PC-3 (cell line): Measurements from ENCODE around the gene RAPGEF4. TPM values are rescaled to one million over a fixed set of nuclear protein-coding genes. Genes with fewer than 3 reads are reported as not detected.
A peak's percentile ranks its signal among the peaks of the same experiment; 100 is the strongest.

ENCODE experiments used
- ATAC-seq: fragments of 200-7000 bp; cut with Tn5 transposase; 2 replicates; pipeline ENCODE4 v1.9.1; 2020; ENCODE audit warnings: mild to moderate bottlenecking, moderate library complexity
- BruUV-seq: library from RNA; stranded (reverse); fragments of 400-500 nt; replicated peaks from 2 replicates; lab custom pipeline; 2021; lab: Mats Ljungman, UMichigan
- CTCF ChIA-PET: fragments of 300-600 bp; sonication (Branson Sonifier 250); formaldehyde crosslinking; loops from one replicate; lab custom pipeline; 2022; ENCODE audit warnings: antibody characterized with exemption; lab: Charles Lee
- POLR2A ChIA-PET: fragments of 300-600 bp; sonication (Branson Sonifier 250); formaldehyde crosslinking; loops from one replicate; lab custom pipeline; 2022; ENCODE audit warnings: antibody characterized with exemption; ENCODE audit not compliant: unreplicated experiment; lab: Charles Lee
- DNase-seq: peaks from one replicate; pipeline ENCODE4 v3.0.0-alpha.2; 2015
- H2AFZ ChIP-seq: fragments of 300-600 bp; sonication (generic); 2 replicates; pipeline ENCODE4 v1.6.0; 2016; ENCODE audit warnings: antibody characterized with exemption, low read length
- H3F3A ChIP-seq: fragments of 300-600 bp; sonication (generic); one replicate; pipeline ENCODE4 v1.6.0; 2017; ENCODE audit warnings: antibody characterized with exemption, low read length, control low read depth, mild to moderate bottlenecking; ENCODE audit not compliant: unreplicated experiment
- H3K27ac ChIP-seq: fragments of 300-600 bp; sonication (generic); 2 replicates; pipeline ENCODE4 v1.5.1; 2016; ENCODE audit warnings: mild to moderate bottlenecking, low read length
- H3K27me3 ChIP-seq: fragments of 300-600 bp; sonication (generic); 2 replicates; pipeline ENCODE4 v1.6.1; 2016; ENCODE audit warnings: low read length, mixed read lengths
- H3K36me3 ChIP-seq: fragments of 300-600 bp; sonication (generic); 2 replicates; pipeline ENCODE4 v1.6.1; 2016; ENCODE audit warnings: low read depth, mixed run types, low read length, mixed read lengths
- H3K4me1 ChIP-seq: fragments of 300-600 bp; sonication (generic); 2 replicates; pipeline ENCODE4 v1.5.1; 2016; ENCODE audit warnings: low read length; ENCODE audit not compliant: insufficient read depth
- H3K4me2 ChIP-seq: fragments of 300-600 bp; sonication (generic); 2 replicates; pipeline ENCODE4 v1.6.0; 2016; ENCODE audit warnings: low read length
- H3K4me3 ChIP-seq: fragments of 300-600 bp; sonication (generic); 2 replicates; pipeline ENCODE4 v1.5.1; 2016; ENCODE audit warnings: mild to moderate bottlenecking, low read length, mixed read lengths
- H3K79me2 ChIP-seq: fragments of 300-600 bp; sonication (generic); 2 replicates; pipeline ENCODE4 v1.6.1; 2017; ENCODE audit warnings: low read length, mixed read lengths
- H3K9ac ChIP-seq: fragments of 300-600 bp; sonication (generic); 2 replicates; pipeline ENCODE4 v1.6.0; 2016; ENCODE audit warnings: mild to moderate bottlenecking, low read length
- H3K9me2 ChIP-seq: fragments of 300-600 bp; sonication (generic); replicated peaks from 2 replicates; pipeline ENCODE4 v1.6.1; 2016; ENCODE audit warnings: mixed run types, low read length, mixed read lengths
- H3K9me3 ChIP-seq: fragments of 300-600 bp; sonication (generic); 2 replicates; pipeline ENCODE4 v1.6.1; 2016; ENCODE audit warnings: low read length, mixed read lengths
- H4K20me1 ChIP-seq: fragments of 300-600 bp; sonication (generic); 2 replicates; pipeline ENCODE4 v1.6.1; 2016; ENCODE audit warnings: low read length, mixed read lengths
- EZH2 ChIP-seq: fragments of 300-600 bp; sonication (generic); IDR thresholded peaks from one replicate; pipeline ENCODE4 v1.6.1; 2017; ENCODE audit warnings: antibody characterized with exemption, mild to moderate bottlenecking, low read length; ENCODE audit not compliant: unreplicated experiment
- EZH2phosphoT487 ChIP-seq: fragments of 300-600 bp; sonication (generic); IDR thresholded peaks from 2 replicates; pipeline ENCODE4 v1.6.1; 2018; ENCODE audit warnings: mild to moderate bottlenecking, antibody characterized with exemption, low read length, borderline replicate concordance
- intact Hi-C: fragments of 100-400 bp; cut with micrococcal nuclease; formaldehyde crosslinking; loops from 2 replicates; pipeline ENCODE4 v1.9.0; 2023
- total RNA-seq: library from RNA; depleted of rRNA; stranded (reverse); fragments of >200 nt; gene quantifications from 2 replicates; pipeline ENCODE4 v1.2.3, GENCODE V29; 2014
- TF ChIP-seq, protein P1 (sequence below): fragments of 300-600 bp; sonication (generic); conservative IDR thresholded peaks from 2 replicates; pipeline ENCODE4 v1.5.1; 2017; ENCODE audit warnings: antibody characterized with exemption, low read depth, mild to moderate bottlenecking, low read length

Gene RAPGEF4
- total RNA-seq, 1 experiment from 2014 or later = 0.87 TPM

GRCh38 chr2:173076581-173077345 lies 341.1 kb downstream of the RAPGEF4 start:
- CTCF ChIA-PET = no interaction called here
- BruUV-seq = TSS peak; percentile 54
- peaks cover 49% of the 10 kb centered on the region for H3K79me2 ChIP-seq
- DNase-seq (peak; percentile 39), ATAC-seq (peak; percentile 4)
- H3K9ac ChIP-seq = peak overlapping the region; percentile 95
- 0 out of 2 replicates have a peak, but pooled peaks cover 4% of the 10 kb centered on the region for H3K36me3 ChIP-seq
- H3K9me2 ChIP-seq = no peaks in the 10 kb centered on the region
- peak overlapping the region; percentile 86 for H3K27ac ChIP-seq
- POLR2A ChIA-PET = interaction anchor here (0.6 kb wide), 1 partner anchor 83 kb away, joined by 4 read pairs; no protein-coding TSS in a partner anchor
- no peaks in the 10 kb centered on the region; the same call in 1 of the 2 replicates for H4K20me1 ChIP-seq
- H2AFZ ChIP-seq = peak overlapping the region; percentile 64
- peak overlapping the region; percentile 90 for H3K4me3 ChIP-seq
- peaks cover 38% of the 10 kb centered on the region for H3K4me1 ChIP-seq
- H3K4me2 ChIP-seq = peak overlapping the region; percentile 89
- no peaks in the 10 kb centered on the region for H3K27me3 ChIP-seq
- intact Hi-C loops = no loop called here
- no peaks in the 10 kb centered on the region for H3K9me3 ChIP-seq
- H3F3A ChIP-seq = peaks cover 6% of the 10 kb centered on the region
- TF ChIP-seq, protein P1, sequence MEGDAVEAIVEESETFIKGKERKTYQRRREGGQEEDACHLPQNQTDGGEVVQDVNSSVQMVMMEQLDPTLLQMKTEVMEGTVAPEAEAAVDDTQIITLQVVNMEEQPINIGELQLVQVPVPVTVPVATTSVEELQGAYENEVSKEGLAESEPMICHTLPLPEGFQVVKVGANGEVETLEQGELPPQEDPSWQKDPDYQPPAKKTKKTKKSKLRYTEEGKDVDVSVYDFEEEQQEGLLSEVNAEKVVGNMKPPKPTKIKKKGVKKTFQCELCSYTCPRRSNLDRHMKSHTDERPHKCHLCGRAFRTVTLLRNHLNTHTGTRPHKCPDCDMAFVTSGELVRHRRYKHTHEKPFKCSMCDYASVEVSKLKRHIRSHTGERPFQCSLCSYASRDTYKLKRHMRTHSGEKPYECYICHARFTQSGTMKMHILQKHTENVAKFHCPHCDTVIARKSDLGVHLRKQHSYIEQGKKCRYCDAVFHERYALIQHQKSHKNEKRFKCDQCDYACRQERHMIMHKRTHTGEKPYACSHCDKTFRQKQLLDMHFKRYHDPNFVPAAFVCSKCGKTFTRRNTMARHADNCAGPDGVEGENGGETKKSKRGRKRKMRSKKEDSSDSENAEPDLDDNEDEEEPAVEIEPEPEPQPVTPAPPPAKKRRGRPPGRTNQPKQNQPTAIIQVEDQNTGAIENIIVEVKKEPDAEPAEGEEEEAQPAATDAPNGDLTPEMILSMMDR = no peak
- no peak for TF ChIP-seq EZH2phosphoT487
- no peak for TF ChIP-seq EZH2

- peak overlapping the region; percentile 86 for H3K27ac ChIP-seq
- ATAC-seq (no peak), DNase-seq (peak; percentile 39)
- H3K79me2 ChIP-seq = peaks cover 58% of the 10 kb centered on the region
- no peaks in the 10 kb centered on the region; the same call in 1 of the 2 replicates for H4K20me1 ChIP-seq
- peak overlapping the region; percentile 95 for H3K9ac ChIP-seq
- no peaks in the 10 kb centered on the region for H3K27me3 ChIP-seq
- H3K9me2 ChIP-seq = no peaks in the 10 kb centered on the region
- peaks cover 6% of the 10 kb centered on the region for H3F3A ChIP-seq
- peak overlapping the region; percentile 90 for H3K4me3 ChIP-seq
- intact Hi-C loops = no loop called here
- H3K9me3 ChIP-seq = no peaks in the 10 kb centered on the region
- peaks cover 10% of the 10 kb centered on the region; the same call in 1 of the 2 replicates for H3K36me3 ChIP-seq
- H3K4me1 ChIP-seq = peaks cover 38% of the 10 kb centered on the region
- ChIA-PET POLR2A (interaction anchor here (0.6 kb wide), 1 partner anchor 82 kb away, joined by 4 read pairs; no protein-coding TSS in a partner anchor), CTCF (no interaction called here)
- TF ChIP-seq EZH2 (no peak), EZH2phosphoT487 (no peak)
- TF ChIP-seq, protein P1 = no peak
- peak overlapping the region; percentile 89 for H3K4me2 ChIP-seq
- no peak overlapping the region for H2AFZ ChIP-seq
- no TSS peak for BruUV-seq
Observed at GRCh38 chr2:173077506-173078177, 342.0 kb downstream of the RAPGEF4 start.
